Stimulated activated CD8-positive, alpha-beta memory T cell treated with anti-CD3 and anti-CD28 coated beads, Interleukin-12 subunit alpha, Interleukin-12 subunit beta, amount 100 ng/mL, for 24 hours (primary cell): ENCODE data around the gene ABCB1.
"Not testable (repeated sequence)": the region's sequence is repeated elsewhere in the genome, so short reads cannot be mapped to it uniquely, and the experiment has no call there.

Source experiments
- DNase-seq: peaks from one replicate; pipeline ENCODE4 v3.0.0-alpha.2; 2020; ENCODE audit errors: extremely low read depth

The ABCB1 gene

DNA sequence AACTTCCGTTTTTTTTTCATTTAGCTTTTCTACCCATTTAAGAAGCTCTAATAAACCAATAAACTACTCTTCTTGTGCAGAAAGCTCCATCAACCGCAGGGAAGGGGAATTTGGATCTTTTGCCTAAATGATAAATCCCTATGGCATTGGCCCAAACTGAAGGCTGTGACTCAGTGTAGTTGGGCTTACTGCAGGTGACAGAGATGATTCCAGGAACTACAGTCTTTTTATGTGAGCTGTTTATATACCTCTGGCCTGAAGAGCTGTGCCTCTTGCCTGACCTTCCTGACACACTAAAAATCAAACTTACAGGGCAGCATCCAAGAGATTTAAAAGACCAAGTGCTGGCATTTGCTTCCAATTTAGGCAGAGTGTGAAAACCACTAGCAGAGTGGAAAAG lies 25.2 kb downstream of the ABCB1 start:
- DNase-seq = no peak

DNA sequence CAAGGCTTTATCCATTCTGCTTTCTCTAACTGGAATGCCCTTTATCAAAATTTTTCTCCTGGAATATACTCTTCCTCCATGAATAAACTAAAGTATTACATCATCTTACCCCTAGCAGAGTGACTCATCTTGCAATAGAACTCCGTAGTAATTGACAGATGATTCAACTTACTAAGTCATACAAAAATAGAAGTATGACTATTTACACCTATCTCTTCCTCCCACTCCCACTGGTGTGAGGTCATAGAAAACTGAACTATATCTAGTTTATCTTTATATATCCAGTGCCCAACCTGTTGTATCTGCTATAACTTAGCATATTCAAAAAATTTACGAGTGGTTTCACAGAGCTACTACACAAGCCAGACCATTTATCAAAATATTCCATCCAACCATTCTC lies 26.1 kb downstream of the ABCB1 start:
- DNase-seq = no peak

DNA sequence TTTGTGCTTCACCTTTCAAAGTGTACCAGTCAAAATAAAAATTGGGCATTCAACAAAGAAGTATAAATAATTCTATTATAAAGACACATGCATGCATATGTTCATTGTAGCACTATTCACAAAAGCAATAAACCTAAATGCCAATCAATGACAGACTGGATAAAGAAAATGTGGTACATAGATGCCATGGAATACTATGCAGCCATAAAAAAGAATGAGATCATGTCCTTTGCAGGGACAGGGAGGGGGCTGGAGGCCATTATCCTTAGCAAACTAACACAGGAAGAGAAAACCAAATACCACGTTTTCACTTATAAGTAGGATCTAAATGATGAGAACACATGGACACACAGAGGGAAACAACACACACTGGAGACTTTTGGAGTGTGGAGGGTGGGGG lies 28.2 kb downstream of the ABCB1 start:
- DNase-seq = not testable (repeated sequence)

DNA sequence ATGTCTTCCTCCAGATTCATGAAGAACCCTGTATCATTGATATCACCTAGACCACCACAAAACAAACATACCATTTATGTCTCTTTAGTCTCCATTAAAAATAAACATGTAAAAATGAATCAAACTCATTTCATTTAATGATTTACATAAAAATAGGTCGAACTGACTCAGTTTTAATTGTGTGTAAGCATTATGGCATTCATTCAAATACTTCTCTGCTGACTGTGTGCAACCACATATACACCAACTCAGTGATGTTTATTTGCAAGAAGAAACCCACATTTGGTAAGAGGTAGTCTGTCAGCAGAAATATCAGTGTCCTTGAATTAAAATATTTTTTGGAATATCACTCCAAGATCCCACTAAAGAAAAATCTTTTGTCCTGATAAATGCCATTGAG lies 30.5 kb downstream of the ABCB1 start:
- DNase-seq = no peak

DNA sequence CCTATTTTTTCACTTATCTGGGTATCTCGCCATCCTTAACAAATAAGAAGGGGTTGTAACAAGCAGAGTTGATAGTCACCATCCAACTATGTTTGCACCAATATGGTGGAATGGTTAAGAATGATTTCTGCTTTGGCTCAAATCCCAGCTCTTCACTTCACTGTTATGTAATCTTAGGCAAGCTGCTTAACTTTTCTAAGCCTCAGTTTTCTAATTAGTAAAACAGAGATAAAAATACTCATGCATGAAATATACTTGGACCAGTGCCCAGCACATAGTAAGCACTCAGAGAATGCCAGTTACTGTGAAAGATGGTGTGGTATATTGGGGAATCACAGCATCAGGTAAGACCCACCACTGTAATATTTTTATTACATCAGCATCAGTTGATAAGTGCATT lies 33.6 kb downstream of the ABCB1 start:
- DNase-seq = no peak

DNA sequence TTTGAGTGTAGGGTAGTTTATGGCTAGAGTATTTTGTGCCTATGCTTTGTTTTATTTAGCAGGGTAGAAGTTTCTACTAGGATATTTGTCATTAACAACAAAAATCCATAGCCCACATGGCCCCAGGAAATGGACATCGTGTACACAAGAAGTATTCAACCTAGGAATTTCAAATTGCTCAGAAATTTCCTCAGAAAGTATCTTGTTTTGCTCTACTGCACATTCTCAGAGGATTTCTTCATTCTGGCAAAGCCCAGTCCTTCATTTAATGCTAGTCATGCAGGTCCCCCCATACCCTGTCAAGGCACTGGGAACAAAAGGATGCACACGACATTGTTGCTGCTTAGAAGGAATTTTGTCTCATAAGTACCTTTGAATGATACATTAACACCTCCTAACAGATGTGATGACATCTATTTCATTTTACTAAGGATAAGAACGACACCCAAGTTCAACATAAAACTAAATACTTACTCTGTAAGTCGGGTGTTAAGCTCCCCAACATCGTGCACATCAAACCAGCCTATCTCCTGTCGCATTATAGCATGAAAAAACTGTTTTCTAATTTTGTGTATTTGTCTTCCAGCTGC lies 34.3 kb downstream of the ABCB1 start:
- DNase-seq = no peak

DNA sequence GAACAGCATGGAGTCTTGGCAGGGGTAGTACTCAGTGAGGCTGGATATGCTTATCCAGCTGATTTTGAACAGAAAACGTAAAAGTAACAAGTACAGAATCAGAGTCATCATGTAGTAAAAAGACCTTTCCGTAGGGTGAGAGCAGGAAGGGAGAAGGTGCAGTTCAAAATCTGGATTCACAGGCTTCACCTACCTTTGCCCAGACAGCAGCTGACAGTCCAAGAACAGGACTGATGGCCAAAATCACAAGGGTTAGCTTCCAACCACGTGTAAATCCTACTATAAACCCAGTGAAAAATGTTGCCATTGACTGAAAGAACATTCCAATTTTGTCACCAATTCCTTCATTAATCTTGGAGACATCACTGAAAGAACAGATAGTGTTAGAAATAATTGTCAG lies 34.8 kb downstream of the ABCB1 start:
- no peak for DNase-seq

DNA sequence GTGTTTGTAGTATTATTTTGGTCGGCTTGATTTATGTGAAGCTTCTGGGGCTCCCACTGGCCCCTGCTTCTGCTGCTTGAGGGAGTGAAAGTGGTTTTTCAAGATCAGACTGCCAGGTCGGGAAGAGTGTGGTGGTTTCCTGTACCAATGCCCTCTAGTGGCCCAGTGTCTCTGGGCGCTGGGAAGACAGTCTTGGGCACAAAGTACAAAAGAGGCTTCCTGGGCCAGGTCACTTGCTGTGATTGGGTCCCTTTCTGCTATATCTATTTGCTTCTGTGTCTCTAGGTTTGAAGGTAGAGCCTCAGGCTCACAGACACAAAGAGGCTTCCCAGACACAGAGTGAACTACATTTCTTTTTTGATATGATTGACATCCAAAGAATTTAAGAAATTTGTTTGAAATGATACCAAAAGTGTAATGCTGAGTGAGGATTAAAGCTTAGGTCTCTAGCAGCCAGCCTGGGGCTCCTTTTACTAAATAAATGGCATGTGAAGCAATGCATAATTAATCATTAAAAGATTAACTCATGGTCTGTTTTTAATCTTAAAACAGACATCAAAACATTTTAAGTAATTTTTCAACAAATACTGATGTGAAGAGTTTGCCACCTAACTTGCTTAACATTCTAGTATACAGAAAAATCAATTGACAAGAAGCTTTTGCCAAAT lies 36.3 kb downstream of the ABCB1 start:
- DNase-seq = no peak

DNA sequence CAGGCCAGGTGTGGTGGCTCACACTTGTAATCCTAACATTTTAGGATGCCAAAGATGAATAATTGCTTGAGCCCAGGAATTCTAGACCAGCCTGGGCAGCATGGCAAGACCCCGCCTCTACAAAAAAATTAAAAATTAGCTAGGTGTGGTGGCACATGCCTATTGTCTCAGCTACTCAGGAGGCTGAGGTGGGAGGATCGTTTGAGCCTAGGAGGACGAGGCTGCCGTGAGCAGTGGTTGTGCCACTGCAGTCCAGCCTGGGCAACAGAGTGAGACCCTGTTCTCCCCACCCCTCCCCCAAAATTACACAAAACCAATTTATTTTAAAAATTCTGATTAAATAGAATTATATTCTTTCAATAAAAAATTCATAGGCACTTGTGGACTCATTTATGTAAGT lies 39.0 kb downstream of the ABCB1 start:
- DNase-seq = no peak

DNA sequence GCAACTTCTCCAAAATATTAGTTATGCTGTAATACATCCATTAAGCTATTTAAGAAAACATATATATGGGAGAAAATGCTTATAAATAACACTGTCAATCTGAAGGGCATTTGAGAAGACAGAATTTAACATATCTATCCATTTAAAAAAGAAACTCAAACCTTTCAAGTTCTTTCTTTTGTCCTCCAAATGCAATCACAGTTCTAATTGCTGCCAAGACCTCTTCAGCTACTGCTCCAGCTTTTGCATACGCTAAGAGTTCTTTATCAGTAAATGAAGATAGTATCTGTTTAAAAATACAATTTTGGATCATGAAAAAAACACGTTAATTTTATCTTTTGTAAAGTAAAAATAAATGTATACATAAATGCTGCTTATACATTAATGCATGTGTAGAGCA lies 39.6 kb downstream of the ABCB1 start:
- no peak for DNase-seq

DNA sequence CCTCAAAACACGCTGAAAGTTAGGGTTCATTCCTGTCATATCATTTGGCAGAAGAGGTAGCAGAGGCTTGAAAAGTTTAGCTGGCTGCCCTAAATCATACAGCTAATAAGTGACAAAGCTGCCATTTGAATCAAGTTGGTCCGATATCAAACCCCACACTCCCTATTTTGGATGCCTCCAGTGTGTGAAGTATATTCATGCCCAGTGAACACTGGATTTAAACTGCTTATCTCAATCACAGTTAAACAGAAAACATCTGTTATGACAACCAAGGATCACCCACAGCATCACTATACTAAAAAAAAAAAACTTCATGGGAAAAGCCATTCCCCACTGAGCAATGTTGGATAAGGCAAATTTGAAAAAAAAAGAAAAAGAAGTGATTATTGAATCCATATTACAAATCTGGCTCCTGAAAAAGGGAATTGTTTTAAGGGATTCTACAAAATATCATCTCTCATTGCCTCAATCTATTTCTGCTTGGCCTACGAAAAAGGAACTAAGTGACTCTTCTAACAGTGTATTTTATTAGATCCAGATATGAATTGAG lies 48.3 kb downstream of the ABCB1 start:
- DNase-seq = no peak

DNA sequence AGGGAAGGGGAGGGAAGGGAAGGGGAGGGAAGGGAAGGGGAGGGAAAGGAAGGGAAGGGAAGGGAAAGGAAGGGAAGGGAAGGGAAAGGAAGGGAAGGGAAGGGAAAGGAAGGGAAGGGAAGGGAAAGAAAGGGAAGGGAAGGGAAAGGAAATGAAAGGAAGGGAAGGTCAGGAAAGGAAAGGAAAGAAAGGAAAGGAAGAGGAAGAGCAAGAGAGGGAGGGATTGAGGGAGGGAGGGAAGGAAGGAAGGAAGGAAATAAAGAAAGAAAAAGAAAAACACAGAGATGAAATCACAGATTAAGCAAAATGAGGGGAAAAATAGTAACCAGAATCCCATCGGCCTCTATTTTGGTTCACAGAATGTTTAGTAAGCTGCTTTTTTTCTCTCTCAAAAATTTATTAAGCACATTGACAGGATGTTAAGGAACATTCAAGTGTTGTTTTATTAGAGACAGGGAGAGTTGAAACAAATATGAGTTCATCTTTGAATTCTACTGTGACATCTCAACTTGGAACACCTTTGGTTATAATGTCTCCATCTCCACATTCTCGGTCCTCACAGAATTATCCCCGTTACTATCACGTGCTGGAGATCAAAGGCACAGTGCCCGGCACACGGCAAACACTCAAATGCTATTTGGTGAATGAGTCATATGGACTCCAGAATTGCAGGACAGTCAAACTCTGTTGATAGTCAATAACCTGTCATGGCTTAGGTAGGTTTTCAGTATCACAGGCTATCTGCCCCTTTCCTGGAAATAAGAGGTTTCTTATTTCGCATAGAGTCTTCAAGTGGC lies 52.4 kb downstream of the ABCB1 start:
- DNase-seq = no peak

DNA sequence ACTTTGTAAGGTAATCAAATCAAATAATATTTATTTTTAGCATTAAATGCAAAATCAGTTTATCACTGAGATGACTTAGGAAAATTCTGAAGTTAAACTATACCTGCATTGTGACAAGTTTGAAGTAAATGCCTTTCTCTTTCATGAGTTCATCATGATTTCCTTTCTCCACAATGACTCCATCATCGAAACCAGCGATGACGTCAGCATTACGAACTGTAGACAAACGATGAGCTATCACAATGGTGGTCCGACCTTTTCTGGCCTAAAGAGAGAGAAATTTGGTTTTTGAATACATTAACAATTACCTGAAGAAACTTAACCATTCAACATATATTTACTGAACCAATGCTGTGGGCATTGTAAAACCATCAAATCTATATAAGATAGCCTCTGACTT lies 54.9 kb downstream of the ABCB1 start:
- no peak for DNase-seq

DNA sequence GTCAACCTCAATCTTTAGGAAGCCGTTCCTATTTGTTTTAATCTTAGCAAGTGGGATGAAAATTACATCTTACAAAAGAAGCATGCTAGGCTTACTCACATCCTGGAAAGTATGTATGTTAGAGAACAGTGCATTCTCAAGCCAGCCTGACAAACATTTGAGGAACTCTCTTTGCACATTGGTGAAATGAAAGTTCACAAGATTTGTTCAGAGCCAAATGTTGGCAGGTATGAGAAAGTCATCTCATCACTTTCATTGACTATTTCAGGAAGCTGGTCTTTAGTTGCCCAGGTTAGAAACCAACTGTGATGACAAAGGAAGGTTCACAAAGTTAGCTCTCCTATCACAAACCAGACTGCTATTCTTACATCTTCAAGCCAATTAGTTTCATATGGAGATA lies 57.1 kb downstream of the ABCB1 start:
- no peak for DNase-seq

DNA sequence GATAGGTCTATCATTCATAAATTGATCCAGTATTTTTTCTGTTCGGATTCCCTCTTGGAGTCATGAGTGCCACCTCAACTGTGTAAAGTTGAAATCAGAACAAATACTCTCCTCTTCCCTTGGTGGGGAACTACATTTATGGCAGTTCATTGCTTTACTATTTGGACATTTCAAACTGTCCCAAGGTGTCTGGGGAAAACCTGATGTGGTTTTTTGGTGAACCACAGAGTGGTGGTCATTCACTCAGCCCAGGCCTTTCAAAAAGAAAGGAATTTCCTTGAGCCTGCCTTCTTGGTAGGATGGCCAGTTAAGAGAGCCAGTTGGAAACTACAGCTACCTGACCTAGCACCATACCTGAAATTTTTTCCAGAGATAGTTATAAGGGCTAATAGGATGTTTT lies 59.0 kb downstream of the ABCB1 start:
- no peak for DNase-seq

DNA sequence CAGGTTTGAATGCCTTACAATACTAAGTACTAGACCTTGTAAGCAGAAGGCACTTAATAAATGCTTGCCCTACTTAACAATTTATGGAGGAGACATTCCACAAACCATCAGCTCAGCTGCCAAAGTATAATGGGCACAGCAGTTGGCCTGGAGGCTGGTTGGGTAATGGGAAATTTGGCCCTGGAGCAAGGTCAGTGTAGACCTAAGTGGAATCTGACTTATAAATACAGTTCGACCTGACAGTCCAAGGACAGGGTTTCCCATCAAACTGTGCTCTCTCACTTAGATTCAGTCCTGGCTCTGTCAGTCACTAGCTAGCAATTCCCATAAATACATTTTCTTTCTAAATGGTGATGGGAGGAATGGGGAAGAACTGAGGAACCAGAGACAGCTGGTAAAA lies 62.6 kb downstream of the ABCB1 start:
- DNase-seq = no peak

DNA sequence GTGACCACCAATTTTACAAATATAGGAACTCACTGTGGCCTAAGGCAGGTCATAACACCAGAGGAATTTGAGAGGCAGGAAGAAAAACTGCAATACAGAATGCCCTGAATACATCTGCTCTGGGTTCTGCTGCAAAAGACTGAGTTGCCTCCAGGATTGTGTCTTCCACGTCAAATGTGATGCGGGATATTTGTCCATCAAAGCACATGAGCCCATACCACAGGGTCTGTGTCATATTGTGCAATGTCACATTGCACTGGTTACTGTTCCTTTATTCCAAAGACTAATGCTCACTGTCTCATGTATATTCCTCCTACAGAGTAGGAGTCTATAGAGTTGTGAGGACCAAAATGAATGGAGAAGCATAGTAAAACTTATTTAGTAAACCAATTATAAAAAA lies 66.6 kb downstream of the ABCB1 start:
- DNase-seq = no peak

DNA sequence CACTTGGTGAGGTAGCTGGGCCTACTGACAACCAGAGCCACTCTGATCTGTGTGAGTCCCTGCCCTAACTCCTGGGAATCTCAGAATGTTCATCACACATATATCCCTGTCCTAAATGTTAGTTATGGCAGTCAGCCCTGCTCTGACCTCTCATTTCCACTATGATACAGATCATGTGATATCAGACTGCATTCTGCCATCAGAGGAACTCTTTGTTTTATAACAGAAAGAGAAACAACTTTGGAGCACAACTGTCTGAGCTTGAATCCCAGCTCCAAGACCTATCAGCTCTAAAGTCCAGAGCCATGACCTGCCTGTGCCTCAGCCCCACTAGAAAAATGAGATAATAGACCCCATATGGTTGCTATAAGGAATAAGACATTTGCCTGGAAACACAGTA lies 70.6 kb downstream of the ABCB1 start:
- DNase-seq = no peak

DNA sequence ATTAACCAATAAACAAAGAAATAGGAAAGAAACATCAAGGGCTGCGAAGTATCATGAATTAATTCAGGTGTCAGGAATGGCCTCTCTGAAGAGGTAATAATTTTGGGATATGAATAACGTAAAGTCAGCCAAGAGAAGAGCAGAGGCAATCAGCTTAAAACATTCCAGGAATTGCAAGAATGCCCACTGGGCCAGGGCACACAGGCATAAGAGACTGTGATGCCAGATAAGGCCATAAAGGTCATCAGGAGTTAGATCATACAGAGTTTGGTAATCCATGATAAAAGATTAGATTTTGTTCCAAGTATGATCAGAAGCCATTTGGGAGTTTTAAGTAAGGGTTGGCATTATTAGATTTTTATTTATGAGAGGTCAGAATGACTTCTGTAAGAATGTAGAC lies 72.0 kb downstream of the ABCB1 start:
- no peak for DNase-seq

DNA sequence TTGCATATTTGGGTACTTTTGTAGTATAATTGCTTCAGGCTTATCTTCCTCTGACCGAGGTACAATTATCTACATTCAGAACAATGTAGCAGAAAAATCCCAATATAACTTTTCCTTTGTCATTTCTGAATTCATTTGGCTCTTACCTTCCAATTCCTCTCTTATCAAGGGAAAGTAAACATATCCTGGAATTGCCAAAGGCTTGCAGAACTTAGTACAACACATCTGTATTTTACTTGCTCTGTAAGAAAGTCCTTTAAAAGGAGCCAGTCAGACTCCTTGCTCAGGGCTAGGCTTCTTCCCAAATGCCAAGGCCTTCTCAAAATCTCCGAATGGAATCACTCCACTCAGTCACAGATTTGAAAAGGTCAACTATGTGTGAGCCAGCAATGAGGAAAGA lies 81.9 kb downstream of the ABCB1 start:
- no peak for DNase-seq

DNA sequence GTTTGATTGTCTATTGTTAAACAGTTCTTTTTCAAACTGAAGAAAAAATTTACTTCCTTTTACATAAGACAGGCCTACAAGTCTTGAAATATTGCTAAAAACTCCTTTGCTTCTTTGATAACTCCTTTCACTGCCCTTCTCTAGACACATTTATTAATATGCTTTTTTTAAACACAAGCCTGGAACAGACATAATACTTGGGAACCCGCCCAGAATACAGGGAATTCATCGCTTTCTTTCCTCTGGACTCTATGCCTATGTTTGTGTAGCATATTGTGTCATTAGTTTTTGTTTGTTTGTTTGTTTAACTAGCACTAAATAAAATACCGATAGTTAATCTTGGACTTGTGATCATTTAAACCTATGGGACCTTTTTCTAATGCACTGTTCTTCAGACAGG lies 82.8 kb downstream of the ABCB1 start:
- no peak for DNase-seq

DNA sequence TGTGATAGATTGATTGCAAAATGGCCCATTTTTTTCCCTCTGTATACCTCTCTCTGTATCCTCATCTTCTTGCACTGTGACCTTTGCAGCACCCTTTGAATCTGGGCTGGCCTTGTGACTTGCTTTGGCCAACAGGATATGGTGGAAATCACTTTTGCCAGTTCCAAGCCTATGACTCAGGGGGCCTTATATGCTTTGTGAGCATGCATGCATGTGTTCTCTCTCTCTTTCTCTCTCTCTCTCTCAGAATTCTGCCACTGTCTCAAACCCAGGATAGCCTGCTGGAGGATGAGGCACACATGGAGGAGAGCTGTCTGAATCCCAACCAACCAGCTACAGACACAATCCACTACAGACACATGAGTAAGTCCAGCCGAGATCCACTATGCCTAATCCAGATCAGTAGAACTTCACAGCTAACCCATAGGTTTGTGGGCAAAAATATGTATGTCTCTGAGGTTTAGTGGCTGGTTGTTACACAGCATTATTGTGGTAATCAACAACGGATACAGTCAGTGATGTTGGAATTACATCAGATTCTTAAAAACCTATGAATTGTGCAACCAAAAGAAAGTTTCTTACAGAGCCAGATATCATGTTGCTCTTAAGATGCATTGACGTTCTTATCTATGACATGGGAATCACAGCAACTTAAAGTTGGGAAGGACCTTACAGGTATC lies 83.4 kb downstream of the ABCB1 start:
- DNase-seq = no peak
